Mucosa of descending colon (tissue), 3 donors: Measurements from ENCODE around the gene ARL14. TPM values are rescaled to one million over a fixed set of nuclear protein-coding genes. Genes with fewer than 3 reads are reported as not detected.

Experiments used
- ATAC-seq: fragments of 200-7000 bp; cut with Tn5 transposase; one replicate; pipeline ENCODE4 v1.9.1; 2020; ENCODE audit warnings: mild to moderate bottlenecking, moderate library complexity
- DNase-seq, 3 donors: peaks; one replicate each; pipeline ENCODE4 v3.0.0-alpha.2; 2020
- H3K36me3 ChIP-seq: fragments of 200-600 bp; one replicate; pipeline ENCODE4 v1.8.0; 2021; ENCODE audit warnings: low read depth, mild to moderate bottlenecking
- H3K4me1 ChIP-seq: fragments of 200-600 bp; one replicate; pipeline ENCODE4 v1.8.0; 2021; ENCODE audit warnings: low read depth, mild to moderate bottlenecking
- H3K4me3 ChIP-seq: fragments of 200-600 bp; one replicate; pipeline ENCODE4 v1.8.0; 2021; ENCODE audit warnings: mild to moderate bottlenecking
- H3K9me3 ChIP-seq: fragments of 200-600 bp; one replicate; pipeline ENCODE4 v1.8.0; 2021; ENCODE audit warnings: mild to moderate bottlenecking
- intact Hi-C, 2 donors: fragments of 100-400 bp; cut with DNase I in 1 of 2; cut with micrococcal nuclease in 1 of 2; formaldehyde crosslinking; loops; one replicate each; pipeline versions ENCODE4 v1.11.0 to v1.11.1; 2022; cut with DNase I, micrococcal nuclease
- total RNA-seq, 3 donors: library from RNA; stranded (reverse); fragmentation: NEBNext Ultra II Directional in 2 of 3; extraction: Animal tissue kit (Norgen Biotek cat#: 25700) in 2 of 3; gene quantifications; one replicate each; pipeline versions ENCODE4 v1.2.1 to v1.2.4, GENCODE V29; 2021 to 2023
- TF ChIP-seq, protein P1 (sequence below): fragments of 200-600 bp; IDR thresholded peaks from one replicate; pipeline ENCODE4 v1.8.0; 2022; ENCODE audit warnings: antibody characterized with exemption, mild to moderate bottlenecking
- donor health status: DM: no; HTN: no; CAD: no; lungs with moderate emphysema.
- donor health status: DM: no; HTN: no; CAD: no.
- donor health status: DM: no; HTN: yes; CAD: no.

The ARL14 gene
- total RNA-seq, 3 donors from 2014 or later = 11.6 to 40.4 (median 22.2) TPM

DNA sequence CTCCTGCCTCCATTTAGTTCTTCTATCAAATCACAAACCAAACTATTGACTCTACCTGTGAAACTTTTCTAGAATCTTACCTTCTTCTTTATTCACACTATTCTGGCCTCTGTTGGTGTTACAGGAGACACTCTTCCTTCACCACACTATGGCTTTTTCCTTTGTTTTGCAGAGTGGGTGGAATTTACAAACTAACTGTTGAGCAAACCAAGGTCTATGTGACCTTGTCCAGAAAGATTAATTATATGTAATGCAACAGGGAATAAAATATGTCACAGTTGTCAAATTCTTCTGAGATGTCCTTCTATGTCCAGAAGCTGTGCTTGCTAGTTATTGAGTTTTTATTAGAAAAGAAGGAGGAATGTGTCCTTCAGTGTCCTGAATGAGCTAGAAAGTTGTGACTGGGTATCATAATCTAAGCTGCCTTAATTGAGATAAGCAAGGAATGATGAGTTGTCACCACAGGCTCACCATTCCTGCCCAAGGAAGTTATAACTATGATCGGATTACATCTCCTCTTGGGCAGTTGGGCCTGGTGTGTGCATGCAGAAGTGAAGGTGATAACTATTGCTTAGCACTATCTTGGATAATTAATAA lies 21.7 kb downstream of the ARL14 start:
- H3K36me3 ChIP-seq = no peaks in the 10 kb centered on the region
- ATAC-seq (no peak), DNase-seq (no peak)
- no peaks in the 10 kb centered on the region for H3K4me1 ChIP-seq
- TF ChIP-seq, protein P1, sequence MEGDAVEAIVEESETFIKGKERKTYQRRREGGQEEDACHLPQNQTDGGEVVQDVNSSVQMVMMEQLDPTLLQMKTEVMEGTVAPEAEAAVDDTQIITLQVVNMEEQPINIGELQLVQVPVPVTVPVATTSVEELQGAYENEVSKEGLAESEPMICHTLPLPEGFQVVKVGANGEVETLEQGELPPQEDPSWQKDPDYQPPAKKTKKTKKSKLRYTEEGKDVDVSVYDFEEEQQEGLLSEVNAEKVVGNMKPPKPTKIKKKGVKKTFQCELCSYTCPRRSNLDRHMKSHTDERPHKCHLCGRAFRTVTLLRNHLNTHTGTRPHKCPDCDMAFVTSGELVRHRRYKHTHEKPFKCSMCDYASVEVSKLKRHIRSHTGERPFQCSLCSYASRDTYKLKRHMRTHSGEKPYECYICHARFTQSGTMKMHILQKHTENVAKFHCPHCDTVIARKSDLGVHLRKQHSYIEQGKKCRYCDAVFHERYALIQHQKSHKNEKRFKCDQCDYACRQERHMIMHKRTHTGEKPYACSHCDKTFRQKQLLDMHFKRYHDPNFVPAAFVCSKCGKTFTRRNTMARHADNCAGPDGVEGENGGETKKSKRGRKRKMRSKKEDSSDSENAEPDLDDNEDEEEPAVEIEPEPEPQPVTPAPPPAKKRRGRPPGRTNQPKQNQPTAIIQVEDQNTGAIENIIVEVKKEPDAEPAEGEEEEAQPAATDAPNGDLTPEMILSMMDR = no peak
- no peaks in the 10 kb centered on the region for H3K9me3 ChIP-seq
- intact Hi-C loops = no loop called here
- no peak overlapping the region for H3K4me3 ChIP-seq

DNA sequence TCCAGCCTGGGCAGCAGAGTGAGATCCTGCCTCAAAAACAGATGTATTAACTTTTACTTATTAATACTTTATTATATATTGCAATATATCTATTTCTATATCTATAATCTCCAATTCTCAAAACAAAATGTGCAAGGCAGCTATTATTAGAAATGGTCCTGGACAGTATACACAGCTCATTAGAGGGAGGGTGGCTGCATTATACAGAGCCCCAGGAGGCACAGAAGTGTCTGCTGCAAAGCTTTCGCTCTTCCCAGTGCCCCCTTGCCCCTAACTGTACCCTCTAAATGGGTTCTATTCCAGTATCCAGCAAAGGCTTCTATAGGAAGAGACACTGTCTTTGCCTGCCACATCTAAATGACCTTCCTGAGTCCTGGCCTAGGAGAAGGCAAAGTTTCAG lies 24.5 kb downstream of the ARL14 start:
- Histone ChIP-seq H3K4me1 (no peaks in the 10 kb centered on the region), H3K36me3 (no peaks in the 10 kb centered on the region), H3K9me3 (no peaks in the 10 kb centered on the region), H3K4me3 (no peak overlapping the region)
- ATAC-seq (no peak), DNase-seq (no peak)
- TF ChIP-seq, protein P1 = no peak
- intact Hi-C loops = no loop called here

DNA sequence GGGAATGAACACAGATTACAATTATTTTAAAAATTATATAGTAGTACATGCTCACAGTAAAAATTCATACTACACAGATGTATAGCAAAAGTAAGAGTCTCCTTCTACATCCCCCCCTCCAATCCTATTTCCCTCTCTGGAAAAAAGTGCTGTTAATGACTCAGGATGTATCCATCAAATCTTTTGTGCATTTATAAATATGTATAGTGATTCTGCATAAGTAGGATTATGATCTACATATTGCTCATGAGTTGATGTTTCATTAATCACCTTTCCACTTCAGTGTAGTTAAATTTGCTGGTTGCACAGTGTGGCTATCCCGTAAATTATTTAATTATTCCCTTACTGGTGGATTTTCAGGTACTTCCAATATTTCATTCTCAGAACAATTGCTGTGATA lies 25.3 kb downstream of the ARL14 start:
- intact Hi-C loops = no loop called here
- TF ChIP-seq, protein P1 = no peak
- H3K4me1 ChIP-seq = no peaks in the 10 kb centered on the region
- H3K4me3 ChIP-seq = no peak overlapping the region
- ATAC-seq (no peak), DNase-seq (no peak)
- H3K9me3 ChIP-seq = no peaks in the 10 kb centered on the region
- H3K36me3 ChIP-seq = no peaks in the 10 kb centered on the region

DNA sequence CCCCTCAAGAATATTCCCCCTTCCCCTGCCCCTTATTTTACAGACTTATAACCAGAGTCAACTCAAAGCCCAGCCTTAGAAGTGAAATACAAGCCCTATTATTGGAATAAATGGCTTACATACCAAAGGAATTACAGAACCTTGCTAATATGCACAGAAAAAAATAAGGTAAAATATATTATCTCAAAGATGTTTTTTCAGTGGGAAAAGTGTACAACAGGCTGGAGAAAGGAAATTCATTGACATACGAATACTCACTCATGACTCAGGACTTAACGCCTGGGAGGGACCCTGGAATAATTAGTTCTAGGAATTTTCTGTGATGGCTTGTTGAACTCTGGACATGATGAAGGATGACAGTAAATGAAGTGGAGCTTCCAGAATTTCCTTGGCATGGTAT lies 27.0 kb downstream of the ARL14 start:
- TF ChIP-seq, protein P1 = no peak
- intact Hi-C loops = no loop called here
- DNase-seq (no peak), ATAC-seq (no peak)
- Histone ChIP-seq H3K9me3 (no peaks in the 10 kb centered on the region), H3K4me3 (no peak overlapping the region), H3K36me3 (no peaks in the 10 kb centered on the region), H3K4me1 (no peaks in the 10 kb centered on the region)

DNA sequence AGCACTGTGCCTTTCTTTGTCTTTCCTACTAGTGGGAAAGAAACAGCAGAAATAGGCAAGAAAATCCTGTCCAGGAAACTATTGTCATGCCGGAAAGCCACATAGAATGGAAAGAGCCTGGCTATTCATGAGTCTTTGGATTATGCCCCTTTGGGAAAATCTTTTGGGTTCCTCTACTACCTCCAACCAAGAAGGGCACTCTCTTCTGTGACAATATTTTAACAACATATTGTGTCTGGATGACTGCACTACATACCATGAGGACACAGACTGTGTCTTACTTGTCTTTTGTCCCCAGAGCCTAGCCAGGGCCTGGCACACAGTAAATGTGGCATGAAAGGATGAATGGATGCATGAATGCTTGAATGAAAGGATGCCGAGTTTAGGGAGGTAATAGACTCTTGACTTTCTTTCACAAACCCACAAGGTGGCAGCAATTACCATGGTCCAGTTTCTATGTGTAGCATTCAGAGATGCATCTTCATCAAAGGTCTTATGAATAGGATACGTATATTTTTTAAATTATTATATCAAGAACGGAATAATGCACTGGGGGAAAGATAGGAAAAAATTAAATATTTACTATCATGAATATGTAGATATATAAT lies 30.3 kb downstream of the ARL14 start:
- no peak overlapping the region for H3K4me3 ChIP-seq
- H3K36me3 ChIP-seq = no peaks in the 10 kb centered on the region
- TF ChIP-seq, protein P1 = peak; percentile 23
- H3K9me3 ChIP-seq = no peaks in the 10 kb centered on the region
- ATAC-seq (peak; percentile 70), DNase-seq (peak in 1 of 3 donors; percentile 47)
- intact Hi-C loops = loop anchor here (2.0 to 5.0 kb wide), 2 partner anchors 236 to 240 kb away; no protein-coding TSS in a partner anchor
- no peaks in the 10 kb centered on the region for H3K4me1 ChIP-seq
